Uterus (tissue), 4 donors: Measurements from ENCODE around the gene PRSS12. TPM values are rescaled to one million over a fixed set of nuclear protein-coding genes. Genes with fewer than 3 reads are reported as not detected.

Source experiments
- DNase-seq, 2 donors: peaks; one replicate each; pipeline ENCODE4 v3.0.0-alpha.2; 2019 to 2020
- H3K27ac ChIP-seq, 2 donors: fragments of 200-600 bp; sonication (generic); 1 replicate in 1 of 2; 2 replicates in 1 of 2; pipeline ENCODE4 v1.5.1; 2016 to 2018
- H3K27me3 ChIP-seq, 2 donors: fragments of 200-600 bp; sonication (generic); one replicate each; pipeline ENCODE4 v1.5.1; 2018 to 2019; ENCODE audit warnings: control low read depth in 1 of 2
- H3K36me3 ChIP-seq, 2 donors: fragments of 200-600 bp; sonication (generic); one replicate each; pipeline ENCODE4 v1.5.1; 2019; ENCODE audit warnings: control low read depth in 1 of 2
- H3K4me1 ChIP-seq, 2 donors: fragments of 200-600 bp; sonication (generic); one replicate each; pipeline ENCODE4 v1.5.1; 2018 to 2019; ENCODE audit warnings: control low read depth in 1 of 2
- H3K4me3 ChIP-seq, 2 donors: fragments of 200-600 bp; sonication (generic); 1 replicate in 1 of 2; 2 replicates in 1 of 2; pipeline ENCODE4 v1.5.1; 2018 to 2019; ENCODE audit warnings: mild to moderate bottlenecking in 1 of 2
- H3K9me3 ChIP-seq, 2 donors: fragments of 200-600 bp; sonication (generic); one replicate each; pipeline ENCODE4 v1.5.1; 2019; ENCODE audit warnings: control low read depth in 1 of 2
- POLR2A ChIP-seq, 2 donors: fragments of 450-650 bp; IDR thresholded peaks; one replicate each; pipeline ENCODE4 v1.6.1; 2016; ENCODE audit warnings: antibody characterized with exemption in 2 of 2, mild to moderate bottlenecking in 1 of 2, moderate library complexity in 1 of 2
- intact Hi-C: fragments of 100-400 bp; cut with DNase I; formaldehyde crosslinking; loops from one replicate; pipeline ENCODE4 v1.15.1; 2023; ENCODE audit warnings: low total_unique reads
- total RNA-seq, 4 donors: library from RNA; depleted of rRNA in 3 of 4; stranded (reverse); fragments of >200 nt in 3 of 4; gene quantifications; one replicate each; pipeline versions ENCODE4 v1.1.0 to v1.2.4, GENCODE V29; 2014 to 2023
- TF ChIP-seq, protein P1 (sequence below), 4 experiments: fragments of 200-600 bp in 2 of 4; fragments of 450-650 bp in 2 of 4; sonication (generic) in 2 of 4; IDR thresholded peaks; one replicate each; pipeline ENCODE4 v1.5.1; 2016 to 2019; ENCODE audit warnings: antibody characterized with exemption in 4 of 4, mild to moderate bottlenecking in 2 of 4, moderate library complexity in 1 of 4
- donor health status: DM: yes; HTN: yes; CAD: no.

Gene PRSS12
- total RNA-seq, 4 donors from 2014 or later, result 0.15 to 52.1 (median 7.2) TPM

GRCh38 chr4:118265312-118266144 is 87.3 kb downstream of the PRSS12 start:
- Histone ChIP-seq H3K4me3 (peak overlapping the region; percentile 6 to 29), H3K27me3 (no peaks in the 10 kb centered on the region), H3K27ac (no peak overlapping the region), H3K36me3 (no peaks in the 10 kb centered on the region), H3K4me1 (no peaks in the 10 kb centered on the region), H3K9me3 (no peaks in the 10 kb centered on the region)
- intact Hi-C loops, result no loop called here
- TF ChIP-seq, protein P1, sequence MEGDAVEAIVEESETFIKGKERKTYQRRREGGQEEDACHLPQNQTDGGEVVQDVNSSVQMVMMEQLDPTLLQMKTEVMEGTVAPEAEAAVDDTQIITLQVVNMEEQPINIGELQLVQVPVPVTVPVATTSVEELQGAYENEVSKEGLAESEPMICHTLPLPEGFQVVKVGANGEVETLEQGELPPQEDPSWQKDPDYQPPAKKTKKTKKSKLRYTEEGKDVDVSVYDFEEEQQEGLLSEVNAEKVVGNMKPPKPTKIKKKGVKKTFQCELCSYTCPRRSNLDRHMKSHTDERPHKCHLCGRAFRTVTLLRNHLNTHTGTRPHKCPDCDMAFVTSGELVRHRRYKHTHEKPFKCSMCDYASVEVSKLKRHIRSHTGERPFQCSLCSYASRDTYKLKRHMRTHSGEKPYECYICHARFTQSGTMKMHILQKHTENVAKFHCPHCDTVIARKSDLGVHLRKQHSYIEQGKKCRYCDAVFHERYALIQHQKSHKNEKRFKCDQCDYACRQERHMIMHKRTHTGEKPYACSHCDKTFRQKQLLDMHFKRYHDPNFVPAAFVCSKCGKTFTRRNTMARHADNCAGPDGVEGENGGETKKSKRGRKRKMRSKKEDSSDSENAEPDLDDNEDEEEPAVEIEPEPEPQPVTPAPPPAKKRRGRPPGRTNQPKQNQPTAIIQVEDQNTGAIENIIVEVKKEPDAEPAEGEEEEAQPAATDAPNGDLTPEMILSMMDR (IDR thresholded peaks at IDR 0.05), result no peak
- TF ChIP-seq POLR2A (IDR thresholded peaks at IDR 0.05), result no peak
- no peak for DNase-seq

- no peak for TF ChIP-seq POLR2A (IDR thresholded peaks at IDR 0.05)
- TF ChIP-seq, protein P1 (IDR thresholded peaks at IDR 0.05), result no peak
- Histone ChIP-seq H3K36me3 (no peaks in the 10 kb centered on the region), H3K4me3 (no peak overlapping the region), H3K4me1 (no peaks in the 10 kb centered on the region), H3K27me3 (no peaks in the 10 kb centered on the region), H3K27ac (no peak overlapping the region), H3K9me3 (no peaks in the 10 kb centered on the region)
- intact Hi-C loops, result no loop called here
- DNase-seq, result no peak
Measured at GRCh38 chr4:118264096-118264495, 88.7 kb downstream of the PRSS12 start.

DNA sequence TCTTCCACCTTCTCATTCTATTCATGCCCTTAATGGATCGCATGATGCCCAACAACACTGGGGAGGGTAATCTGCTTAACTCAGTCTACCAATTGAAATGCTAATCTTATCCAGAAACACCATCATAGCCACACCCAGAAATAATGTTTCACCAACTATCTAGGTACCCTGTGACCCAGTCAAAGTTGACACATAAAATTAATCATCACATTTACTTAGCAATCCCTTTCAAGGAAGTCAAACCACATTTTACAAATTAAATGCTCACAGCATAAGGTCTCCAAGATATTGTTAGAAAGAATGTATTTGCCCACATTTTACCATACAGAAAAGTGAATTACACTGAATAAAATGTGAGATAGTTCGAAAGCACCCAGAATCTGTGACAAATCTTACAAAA is 92.5 kb downstream of the PRSS12 start:
- intact Hi-C loops, result no loop called here
- Histone ChIP-seq H3K36me3 (no peaks in the 10 kb centered on the region), H3K4me1 (no peaks in the 10 kb centered on the region), H3K27me3 (no peaks in the 10 kb centered on the region), H3K9me3 (no peaks in the 10 kb centered on the region), H3K27ac (no peak overlapping the region), H3K4me3 (no peak overlapping the region)
- TF ChIP-seq, protein P1 (IDR thresholded peaks at IDR 0.05), result no peak
- no peak for TF ChIP-seq POLR2A (IDR thresholded peaks at IDR 0.05)
- no peak for DNase-seq

- H3K27ac ChIP-seq, result no peak overlapping the region
Measured at GRCh38 chr4:118259111-118259510, 93.7 kb downstream of the PRSS12 start.

GRCh38 chr4:118254368-118254767 is 98.4 kb downstream of the PRSS12 start:
- no peak for TF ChIP-seq POLR2A (IDR thresholded peaks at IDR 0.05)
- intact Hi-C loops, result no loop called here
- no peaks in the 10 kb centered on the region for H3K27me3 ChIP-seq

More at GRCh38 chr4:118259111-118259510, 93.7 kb downstream of the PRSS12 start:
- Histone ChIP-seq H3K9me3 (no peaks in the 10 kb centered on the region), H3K4me1 (no peaks in the 10 kb centered on the region), H3K36me3 (no peaks in the 10 kb centered on the region), H3K4me3 (no peak overlapping the region), H3K27me3 (no peaks in the 10 kb centered on the region)
- intact Hi-C loops, result no loop called here
- DNase-seq, result no peak
- no peak for TF ChIP-seq POLR2A (IDR thresholded peaks at IDR 0.05)
- TF ChIP-seq, protein P1 (IDR thresholded peaks at IDR 0.05), result no peak

More at GRCh38 chr4:118254368-118254767, 98.4 kb downstream of the PRSS12 start:
- no peak overlapping the region for H3K27ac ChIP-seq
- no peak for DNase-seq
- no peak overlapping the region for H3K4me3 ChIP-seq
- no peaks in the 10 kb centered on the region for H3K9me3 ChIP-seq
- H3K36me3 ChIP-seq, result no peaks in the 10 kb centered on the region
- H3K4me1 ChIP-seq, result no peaks in the 10 kb centered on the region
